ENCODE data around the gene EME2. TPM values are rescaled to one million over a fixed set of nuclear protein-coding genes. Genes with fewer than 3 reads are reported as not detected.

Gene EME2
- total RNA-seq, 1 donor from 2014 or later: 23.3 TPM

GRCh38 chr16:1800701-1801100, 28.1 kb downstream of the EME2 start:
- H3K4me3 ChIP-seq (ENCODE audit: insufficient read depth, low read depth, low read length): no peak overlapping the region
- H3K9me3 Mint-ChIP-seq (ENCODE audit: unreplicated experiment): peaks cover 27% of the 10 kb centered on the region
- no peaks in the 10 kb centered on the region for H3K36me3 ChIP-seq (ENCODE audit: insufficient read depth, low read length)
- no peak overlapping the region for H3K27ac Mint-ChIP-seq (ENCODE audit: unreplicated experiment)
- H3K9me3 ChIP-seq (ENCODE audit: insufficient read depth, low read depth, low read length): peaks cover 4% of the 10 kb centered on the region
- H3K4me1 Mint-ChIP-seq (ENCODE audit: low read depth, unreplicated experiment): no peaks in the 10 kb centered on the region
- no peak for TF ChIP-seq CTCF (IDR thresholded peaks at IDR 0.05; ENCODE audit: insufficient read depth, low read depth, low read length)
- TF ChIP-seq EZH2 (IDR thresholded peaks at IDR 0.05; ENCODE audit: insufficient read depth, low read length): no peak
- H3K36me3 Mint-ChIP-seq (ENCODE audit: low read depth, unreplicated experiment): peaks cover 33% of the 10 kb centered on the region
- no peak overlapping the region for H3K27ac ChIP-seq (ENCODE audit: low read depth, low read length)
- H3K79me2 ChIP-seq (ENCODE audit: insufficient read depth, low read length): no peaks in the 10 kb centered on the region
- no peak overlapping the region for H3K4me3 Mint-ChIP-seq (ENCODE audit: unreplicated experiment)
- no peak overlapping the region for H3K4me2 ChIP-seq (ENCODE audit: low read length)
- H2AFZ ChIP-seq (ENCODE audit: low read depth, low read length): no peak overlapping the region
- FAIRE-seq (no peak), DNase-seq (ENCODE audit: low read depth) (no peak)
- no peaks in the 10 kb centered on the region for H3K4me1 ChIP-seq (ENCODE audit: insufficient read depth, low read length)
- no peaks in the 10 kb centered on the region for H3K27me3 ChIP-seq (ENCODE audit: insufficient read depth, low read length)
- no peak overlapping the region for H3K9ac ChIP-seq (ENCODE audit: low read length)
- H4K20me1 ChIP-seq (ENCODE audit: insufficient read depth, low read length): no peaks in the 10 kb centered on the region
- H3K27me3 Mint-ChIP-seq (ENCODE audit: low read depth, unreplicated experiment): no peaks in the 10 kb centered on the region

DNA sequence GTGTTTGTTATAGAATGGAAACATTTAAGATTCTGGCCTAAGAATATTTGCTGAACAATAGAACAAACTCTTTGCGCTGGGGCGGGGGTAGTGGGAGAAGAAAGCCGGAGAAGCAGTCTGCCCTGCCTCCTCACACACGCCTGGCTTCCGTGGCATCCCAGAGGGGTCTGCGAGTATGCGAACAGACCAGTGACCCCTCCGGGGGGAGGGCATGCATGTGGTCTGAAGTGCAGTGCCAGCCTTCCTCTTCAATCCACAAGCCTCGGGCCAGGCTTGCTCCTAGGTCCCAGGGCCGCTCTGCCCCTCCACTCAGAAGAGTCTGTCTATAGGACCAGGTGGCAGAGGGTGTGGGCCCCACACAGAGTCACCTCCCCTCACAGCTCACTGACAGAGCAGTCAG, 35.0 kb downstream of the EME2 start:
- H3K9me3 ChIP-seq (ENCODE audit: insufficient read depth, low read depth, low read length): no peaks in the 10 kb centered on the region
- H3K27me3 ChIP-seq (ENCODE audit: insufficient read depth, low read length): no peaks in the 10 kb centered on the region
- peaks cover 3% of the 10 kb centered on the region for H3K4me1 ChIP-seq (ENCODE audit: insufficient read depth, low read length)
- no peak overlapping the region for H3K9ac ChIP-seq (ENCODE audit: low read length)
- no peak for TF ChIP-seq CTCF (IDR thresholded peaks at IDR 0.05; ENCODE audit: insufficient read depth, low read depth, low read length)
- no peak for TF ChIP-seq EZH2 (IDR thresholded peaks at IDR 0.05; ENCODE audit: insufficient read depth, low read length)
- no peak overlapping the region for H3K4me3 ChIP-seq (ENCODE audit: insufficient read depth, low read depth, low read length)
- peaks cover 27% of the 10 kb centered on the region for H3K36me3 Mint-ChIP-seq (ENCODE audit: low read depth, unreplicated experiment)
- DNase-seq (ENCODE audit: low read depth) (no peak), FAIRE-seq (no peak)
- H3K27ac Mint-ChIP-seq (ENCODE audit: unreplicated experiment): no peak overlapping the region
- H3K4me1 Mint-ChIP-seq (ENCODE audit: low read depth, unreplicated experiment): no peaks in the 10 kb centered on the region
- no peak overlapping the region for H3K4me3 Mint-ChIP-seq (ENCODE audit: unreplicated experiment)
- H3K79me2 ChIP-seq (ENCODE audit: insufficient read depth, low read length): no peaks in the 10 kb centered on the region
- no peak overlapping the region for H3K4me2 ChIP-seq (ENCODE audit: low read length)
- H3K27ac ChIP-seq (ENCODE audit: low read depth, low read length): no peak overlapping the region
- H2AFZ ChIP-seq (ENCODE audit: low read depth, low read length): no peak overlapping the region
- no peaks in the 10 kb centered on the region for H3K36me3 ChIP-seq (ENCODE audit: insufficient read depth, low read length)
- no peaks in the 10 kb centered on the region for H3K27me3 Mint-ChIP-seq (ENCODE audit: low read depth, unreplicated experiment)
- no peaks in the 10 kb centered on the region for H4K20me1 ChIP-seq (ENCODE audit: insufficient read depth, low read length)
- peaks cover 9% of the 10 kb centered on the region for H3K9me3 Mint-ChIP-seq (ENCODE audit: unreplicated experiment)

DNA sequence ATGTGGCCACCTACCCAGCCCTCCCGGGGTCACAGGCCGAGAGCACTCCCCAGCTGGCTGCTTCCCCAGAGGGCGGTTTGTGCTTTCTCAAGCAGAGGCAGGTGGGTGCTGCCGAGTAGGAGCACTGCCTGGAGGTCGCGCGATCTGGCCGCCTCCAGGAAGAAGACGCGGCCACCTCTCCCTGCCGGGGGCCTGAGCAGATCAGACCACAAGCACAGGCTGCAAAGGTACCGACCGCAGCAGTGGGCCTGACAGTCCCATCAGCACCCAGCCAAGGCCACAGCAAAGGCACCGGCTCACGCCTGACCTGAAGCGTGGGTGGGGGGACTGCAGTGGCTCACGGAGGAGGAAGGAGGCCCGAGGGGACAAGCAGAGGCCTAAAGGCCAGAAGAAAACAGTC, 36.1 kb downstream of the EME2 start:
- peaks cover 30% of the 10 kb centered on the region for H3K36me3 Mint-ChIP-seq (ENCODE audit: low read depth, unreplicated experiment)
- H3K27me3 Mint-ChIP-seq (ENCODE audit: low read depth, unreplicated experiment): no peaks in the 10 kb centered on the region

More for the DNA sequence above, 36.1 kb downstream of the EME2 start:
- no peaks in the 10 kb centered on the region for H3K36me3 ChIP-seq (ENCODE audit: insufficient read depth, low read length)
- H2AFZ ChIP-seq (ENCODE audit: low read depth, low read length): no peak overlapping the region
- peaks cover 3% of the 10 kb centered on the region for H4K20me1 ChIP-seq (ENCODE audit: insufficient read depth, low read length)
- no peaks in the 10 kb centered on the region for H3K4me1 Mint-ChIP-seq (ENCODE audit: low read depth, unreplicated experiment)
- FAIRE-seq: no peak
- H3K79me2 ChIP-seq (ENCODE audit: insufficient read depth, low read length): no peaks in the 10 kb centered on the region
- no peak overlapping the region for H3K4me3 Mint-ChIP-seq (ENCODE audit: unreplicated experiment)
- H3K27ac ChIP-seq (ENCODE audit: low read depth, low read length): no peak overlapping the region
- H3K9ac ChIP-seq (ENCODE audit: low read length): no peak overlapping the region
- TF ChIP-seq EZH2 (IDR thresholded peaks at IDR 0.05; ENCODE audit: insufficient read depth, low read length): no peak
- TF ChIP-seq CTCF (IDR thresholded peaks at IDR 0.05; ENCODE audit: insufficient read depth, low read depth, low read length): no peak
- no peak for DNase-seq (ENCODE audit: low read depth)
- H3K4me3 ChIP-seq (ENCODE audit: insufficient read depth, low read depth, low read length): no peak overlapping the region
- no peaks in the 10 kb centered on the region for H3K9me3 ChIP-seq (ENCODE audit: insufficient read depth, low read depth, low read length)
- H3K4me2 ChIP-seq (ENCODE audit: low read length): no peak overlapping the region
- H3K27me3 ChIP-seq (ENCODE audit: insufficient read depth, low read length): no peaks in the 10 kb centered on the region
- H3K27ac Mint-ChIP-seq (ENCODE audit: unreplicated experiment): no peak overlapping the region
- H3K9me3 Mint-ChIP-seq (ENCODE audit: unreplicated experiment): peaks cover 8% of the 10 kb centered on the region
- H3K4me1 ChIP-seq (ENCODE audit: insufficient read depth, low read length): peaks cover 3% of the 10 kb centered on the region

Data from astrocyte (in vitro differentiated cells and primary cell).